ENCODE measurements around the gene TBC1D16.
"Not testable (repeated sequence)": the region's sequence is repeated elsewhere in the genome, so short reads cannot be mapped to it uniquely, and the experiment has no call there.

The TBC1D16 gene

DNA sequence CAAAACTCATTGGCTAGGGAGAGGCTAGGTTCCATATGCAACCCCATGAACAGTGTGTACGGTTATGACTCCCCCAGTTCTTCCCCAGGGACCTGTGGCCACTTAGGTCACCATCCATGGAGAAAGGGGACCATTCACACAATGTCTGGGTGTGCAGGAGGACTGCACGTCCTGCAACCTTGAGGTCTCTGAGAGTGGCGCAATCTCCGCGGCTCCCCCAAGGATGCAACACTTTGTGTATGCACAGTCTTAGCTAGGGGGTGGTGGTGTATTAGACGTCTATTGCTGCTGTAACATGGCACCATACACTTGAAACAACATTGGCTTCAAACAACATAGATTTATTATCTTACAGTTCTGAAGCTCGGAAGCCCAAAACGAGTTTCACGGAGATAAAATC is 130.8 kb downstream of the TBC1D16 start:
- no peak overlapping the region for H3K4me3 ChIP-seq (replicated peaks in 1 of 2; ENCODE audit: low read depth in 2 of 2, low read length in 2 of 2)
- TF ChIP-seq, protein P1, sequence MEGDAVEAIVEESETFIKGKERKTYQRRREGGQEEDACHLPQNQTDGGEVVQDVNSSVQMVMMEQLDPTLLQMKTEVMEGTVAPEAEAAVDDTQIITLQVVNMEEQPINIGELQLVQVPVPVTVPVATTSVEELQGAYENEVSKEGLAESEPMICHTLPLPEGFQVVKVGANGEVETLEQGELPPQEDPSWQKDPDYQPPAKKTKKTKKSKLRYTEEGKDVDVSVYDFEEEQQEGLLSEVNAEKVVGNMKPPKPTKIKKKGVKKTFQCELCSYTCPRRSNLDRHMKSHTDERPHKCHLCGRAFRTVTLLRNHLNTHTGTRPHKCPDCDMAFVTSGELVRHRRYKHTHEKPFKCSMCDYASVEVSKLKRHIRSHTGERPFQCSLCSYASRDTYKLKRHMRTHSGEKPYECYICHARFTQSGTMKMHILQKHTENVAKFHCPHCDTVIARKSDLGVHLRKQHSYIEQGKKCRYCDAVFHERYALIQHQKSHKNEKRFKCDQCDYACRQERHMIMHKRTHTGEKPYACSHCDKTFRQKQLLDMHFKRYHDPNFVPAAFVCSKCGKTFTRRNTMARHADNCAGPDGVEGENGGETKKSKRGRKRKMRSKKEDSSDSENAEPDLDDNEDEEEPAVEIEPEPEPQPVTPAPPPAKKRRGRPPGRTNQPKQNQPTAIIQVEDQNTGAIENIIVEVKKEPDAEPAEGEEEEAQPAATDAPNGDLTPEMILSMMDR (IDR thresholded peaks at IDR 0.05; ENCODE audit: low read depth, low read length): no peak
- DNase-seq (ENCODE audit: low read depth in 2 of 2): no peak

DNA sequence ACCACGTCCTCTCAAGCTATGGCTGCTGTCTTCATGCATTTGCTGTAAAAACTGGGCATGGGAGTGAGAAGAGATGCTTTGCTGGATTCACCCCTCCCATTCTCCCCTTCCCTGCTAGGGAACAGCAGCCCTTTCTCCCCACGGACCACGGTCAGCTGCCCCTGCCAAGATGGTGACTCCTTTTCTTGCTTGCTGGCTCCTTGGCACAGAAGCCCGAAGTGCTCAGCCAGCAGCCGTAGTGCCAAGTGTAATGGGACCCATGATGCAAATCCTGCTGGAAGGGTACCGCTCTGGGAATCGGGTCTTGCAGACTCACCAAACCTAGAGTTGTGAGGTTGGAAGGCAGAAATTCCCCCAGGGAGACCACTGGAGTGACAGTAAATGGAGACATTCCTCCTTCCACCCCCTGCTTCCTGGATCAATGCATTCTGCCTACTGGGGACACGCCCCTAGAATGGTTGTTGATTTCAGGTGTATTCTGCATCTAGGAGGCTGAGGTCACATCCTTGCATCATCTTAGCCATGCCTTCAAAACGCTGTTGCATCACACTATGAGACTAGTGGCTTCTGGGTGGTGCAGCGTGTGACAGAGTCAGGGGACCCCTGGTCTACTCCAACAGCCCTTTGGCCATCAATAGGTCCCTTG is 133.4 kb downstream of the TBC1D16 start:
- TF ChIP-seq, protein P1 (IDR thresholded peaks at IDR 0.05; ENCODE audit: low read depth, low read length): no peak
- no peak overlapping the region for H3K4me3 ChIP-seq (replicated peaks in 1 of 2; ENCODE audit: low read depth in 2 of 2, low read length in 2 of 2)
- no peak for DNase-seq (ENCODE audit: low read depth in 2 of 2)

DNA sequence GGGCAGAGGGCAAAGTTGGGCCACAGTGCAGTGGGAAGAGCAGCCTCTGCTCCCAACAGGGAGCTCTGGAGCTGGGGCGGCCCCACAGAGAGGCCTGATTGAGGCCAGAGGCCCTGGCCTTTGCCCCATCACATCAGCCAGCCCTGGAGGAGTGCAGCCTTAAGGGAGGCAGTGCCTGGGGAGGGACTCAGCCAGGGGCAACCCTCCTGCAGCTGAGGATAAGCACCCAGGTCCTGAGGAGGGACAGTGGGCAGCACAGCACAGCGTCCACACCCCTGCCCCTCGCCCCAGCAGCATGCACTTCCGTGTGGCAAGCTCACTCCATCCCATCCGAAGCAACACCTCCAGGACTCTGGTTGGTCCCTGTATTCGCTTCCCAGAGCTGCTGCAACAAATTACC is 134.5 kb downstream of the TBC1D16 start:
- no peak for DNase-seq (ENCODE audit: low read depth in 2 of 2)
- no peak overlapping the region for H3K4me3 ChIP-seq (replicated peaks in 1 of 2; ENCODE audit: low read depth in 2 of 2, low read length in 2 of 2)

DNA sequence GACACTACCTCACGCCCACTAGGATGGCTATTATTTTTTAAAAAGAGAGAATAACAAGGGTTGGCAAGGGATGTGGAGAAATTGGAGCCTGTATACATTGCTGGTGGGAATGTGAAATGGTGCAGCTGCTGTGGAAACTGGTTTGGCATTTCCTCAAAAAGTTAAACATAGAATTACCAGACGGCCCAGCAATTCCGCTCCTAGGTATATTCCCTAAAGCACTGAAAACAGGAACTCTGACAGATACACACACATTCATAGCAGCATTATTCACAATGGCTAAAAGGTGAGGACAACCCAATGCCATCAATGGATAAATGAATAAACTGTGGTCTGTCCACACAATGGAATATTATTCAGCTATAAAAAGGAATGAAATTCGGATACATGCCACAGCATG is 136.1 kb downstream of the TBC1D16 start:
- no peak for DNase-seq (ENCODE audit: low read depth in 2 of 2)
- H3K4me3 ChIP-seq (replicated peaks in 1 of 2; ENCODE audit: low read depth in 2 of 2, low read length in 2 of 2): no peak overlapping the region
- TF ChIP-seq, protein P1 (IDR thresholded peaks at IDR 0.05; ENCODE audit: low read depth, low read length): no peak

More for the DNA sequence above, 134.5 kb downstream of the TBC1D16 start:
- TF ChIP-seq, protein P1 (IDR thresholded peaks at IDR 0.05; ENCODE audit: low read depth, low read length): no peak

DNA sequence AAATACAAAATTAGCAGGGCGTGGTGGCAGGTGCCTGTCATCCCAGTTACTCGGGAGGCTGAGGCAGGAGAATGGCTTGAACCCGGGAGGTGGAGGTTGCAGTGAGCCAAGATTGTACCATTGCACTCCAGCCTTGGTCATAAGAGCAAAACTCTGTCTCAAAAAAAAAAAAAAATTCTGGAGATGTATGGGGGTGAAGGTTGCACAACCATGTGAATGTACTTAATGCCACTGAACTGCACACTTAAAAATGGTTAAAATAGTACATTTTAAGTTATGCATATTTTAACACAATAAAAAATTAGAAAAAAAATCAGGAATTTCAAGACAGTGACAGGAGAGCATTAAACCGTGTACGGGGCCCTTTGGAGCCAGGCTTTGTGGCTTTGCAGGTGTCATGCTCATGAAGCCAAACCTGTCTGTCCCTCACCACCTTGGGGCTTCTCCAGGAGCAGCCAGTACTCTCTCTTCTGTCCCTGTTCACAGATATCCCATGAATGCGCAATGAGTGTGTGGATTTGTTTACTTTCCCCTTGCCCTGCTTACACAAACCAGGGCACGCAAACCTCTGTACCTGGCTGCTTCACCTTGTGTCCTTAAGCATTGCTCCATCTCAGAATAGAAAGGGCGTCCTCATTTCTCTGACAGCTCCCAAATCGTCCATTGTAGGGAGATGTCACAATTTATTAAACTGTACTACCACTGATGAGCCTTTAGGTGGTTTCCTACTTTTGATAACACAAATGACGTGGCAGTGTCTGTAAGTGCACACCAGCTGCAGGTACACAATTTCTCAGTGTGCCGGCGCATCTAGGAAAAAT is 138.2 kb downstream of the TBC1D16 start:
- TF ChIP-seq, protein P1 (IDR thresholded peaks at IDR 0.05; ENCODE audit: low read depth, low read length): no peak
- H3K4me3 ChIP-seq (replicated peaks in 1 of 2; ENCODE audit: low read depth in 2 of 2, low read length in 2 of 2): no peak overlapping the region
- DNase-seq (ENCODE audit: low read depth in 2 of 2): no peak

DNA sequence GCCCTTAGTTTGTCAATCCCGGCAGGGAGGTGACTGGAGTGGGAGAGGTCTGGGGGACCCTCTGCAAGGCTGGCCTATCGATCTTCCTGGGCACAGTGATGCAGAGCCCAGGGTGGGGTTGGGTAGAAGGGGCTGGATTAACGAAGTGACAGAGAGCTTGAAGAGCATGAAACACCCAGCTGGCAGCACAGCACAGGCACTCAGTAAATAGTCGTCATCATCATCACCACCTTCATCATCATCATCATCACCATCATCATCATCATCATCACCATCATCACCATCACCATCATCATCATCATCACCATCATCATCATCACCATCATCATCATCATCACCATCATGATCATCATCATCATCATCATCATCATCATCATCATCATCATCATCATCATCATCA is 142.2 kb downstream of the TBC1D16 start:
- not testable (repeated sequence) for DNase-seq (ENCODE audit: low read depth in 2 of 2); H3K4me3 ChIP-seq (replicated peaks in 1 of 2; ENCODE audit: low read depth in 2 of 2, low read length in 2 of 2)

DNA sequence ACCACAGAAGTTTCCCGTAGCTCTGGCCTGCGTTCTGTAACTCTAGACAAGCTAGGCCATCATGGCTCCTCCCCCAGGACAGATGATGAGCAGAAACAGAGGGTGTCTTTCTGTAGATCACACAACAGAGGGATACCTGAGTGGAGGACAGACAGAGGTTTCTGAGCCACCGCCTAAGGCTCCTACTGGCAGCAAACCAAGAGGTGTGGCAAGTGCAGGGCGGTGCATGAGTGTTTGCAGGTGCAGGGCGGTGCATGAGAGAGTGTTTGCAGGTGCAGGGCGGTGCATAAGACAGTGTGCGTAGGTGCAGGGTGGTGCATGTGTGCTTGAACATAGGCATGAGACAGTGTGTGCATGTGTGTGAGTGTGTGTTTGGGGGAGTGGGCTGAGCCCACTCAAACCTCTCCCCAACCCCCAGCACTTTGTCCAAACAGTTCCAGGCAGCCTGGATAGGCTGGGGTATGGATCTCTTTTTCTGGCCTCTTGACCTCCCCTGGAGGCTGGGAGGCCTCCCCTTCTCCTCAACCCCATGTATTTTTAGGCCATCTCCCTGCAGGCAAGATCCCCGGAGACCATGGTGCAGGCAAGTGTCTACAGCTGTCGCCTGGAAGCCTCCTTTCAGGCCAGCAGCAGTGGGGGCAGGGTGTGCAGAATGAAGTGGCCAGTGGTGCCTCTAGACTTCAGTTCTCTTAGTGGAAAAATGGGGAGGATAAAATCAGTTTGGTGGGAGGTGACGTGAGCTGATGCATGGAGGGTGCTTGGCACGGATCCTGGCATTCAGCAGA is 143.0 kb downstream of the TBC1D16 start:
- no peak overlapping the region for H3K4me3 ChIP-seq (replicated peaks in 1 of 2; ENCODE audit: low read depth in 2 of 2, low read length in 2 of 2)
- DNase-seq (ENCODE audit: low read depth in 2 of 2): no peak
- TF ChIP-seq, protein P1 (IDR thresholded peaks at IDR 0.05; ENCODE audit: low read depth, low read length): no peak
